ENCODE measurements around the gene RSPH3.
"Not testable (repeated sequence)": the region's sequence is repeated elsewhere in the genome, so short reads cannot be mapped to it uniquely, and the experiment has no call there.

Gene RSPH3, protein sequence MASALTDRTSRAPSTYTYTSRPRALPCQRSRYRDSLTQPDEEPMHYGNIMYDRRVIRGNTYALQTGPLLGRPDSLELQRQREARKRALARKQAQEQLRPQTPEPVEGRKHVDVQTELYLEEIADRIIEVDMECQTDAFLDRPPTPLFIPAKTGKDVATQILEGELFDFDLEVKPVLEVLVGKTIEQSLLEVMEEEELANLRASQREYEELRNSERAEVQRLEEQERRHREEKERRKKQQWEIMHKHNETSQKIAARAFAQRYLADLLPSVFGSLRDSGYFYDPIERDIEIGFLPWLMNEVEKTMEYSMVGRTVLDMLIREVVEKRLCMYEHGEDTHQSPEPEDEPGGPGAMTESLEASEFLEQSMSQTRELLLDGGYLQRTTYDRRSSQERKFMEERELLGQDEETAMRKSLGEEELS

DNA sequence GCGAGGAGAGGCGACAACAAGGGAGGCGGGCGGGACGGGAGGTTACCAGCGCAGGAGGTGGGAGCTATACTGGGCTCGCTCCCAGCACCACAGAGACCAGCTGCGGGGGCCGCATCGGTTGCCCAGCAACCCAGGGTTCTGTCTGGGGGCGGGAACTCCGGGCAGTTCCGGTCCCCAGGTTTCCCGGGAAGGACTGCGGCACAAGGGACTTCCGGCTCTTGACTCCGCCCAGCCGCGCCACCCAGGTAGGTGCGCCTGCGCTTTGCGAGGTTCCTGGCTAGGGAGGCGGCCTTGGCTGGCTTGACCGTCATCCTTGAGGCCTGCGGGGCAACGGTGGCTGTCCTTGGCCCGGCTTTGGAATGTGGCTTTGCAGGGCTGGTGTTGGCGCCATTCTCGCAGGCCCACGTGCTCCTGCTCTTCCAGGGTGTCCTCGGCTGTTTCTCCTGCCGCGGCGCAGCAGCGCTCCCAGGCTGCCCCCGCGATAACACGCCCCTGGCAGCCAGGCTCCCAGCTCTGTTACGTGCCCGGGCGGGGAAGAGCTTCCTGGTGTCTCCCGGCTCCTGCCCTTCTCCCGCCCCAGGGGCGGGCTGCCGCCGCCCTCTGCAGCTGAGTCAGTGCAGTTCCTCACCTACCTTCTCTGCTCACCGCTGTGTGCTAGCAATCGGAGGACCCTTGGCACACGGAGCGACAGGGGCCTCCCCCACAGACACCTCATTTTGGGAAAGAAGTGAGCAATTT is at the start of gene RSPH3:
Gene RSPH3 (minus strand): TSS at position 537 of the 738 bp plus-strand sequence. CDS start 652 bp downstream, outside the sequence.
- DNase-seq = peak; percentile 96 to 99 (median 99)

DNA sequence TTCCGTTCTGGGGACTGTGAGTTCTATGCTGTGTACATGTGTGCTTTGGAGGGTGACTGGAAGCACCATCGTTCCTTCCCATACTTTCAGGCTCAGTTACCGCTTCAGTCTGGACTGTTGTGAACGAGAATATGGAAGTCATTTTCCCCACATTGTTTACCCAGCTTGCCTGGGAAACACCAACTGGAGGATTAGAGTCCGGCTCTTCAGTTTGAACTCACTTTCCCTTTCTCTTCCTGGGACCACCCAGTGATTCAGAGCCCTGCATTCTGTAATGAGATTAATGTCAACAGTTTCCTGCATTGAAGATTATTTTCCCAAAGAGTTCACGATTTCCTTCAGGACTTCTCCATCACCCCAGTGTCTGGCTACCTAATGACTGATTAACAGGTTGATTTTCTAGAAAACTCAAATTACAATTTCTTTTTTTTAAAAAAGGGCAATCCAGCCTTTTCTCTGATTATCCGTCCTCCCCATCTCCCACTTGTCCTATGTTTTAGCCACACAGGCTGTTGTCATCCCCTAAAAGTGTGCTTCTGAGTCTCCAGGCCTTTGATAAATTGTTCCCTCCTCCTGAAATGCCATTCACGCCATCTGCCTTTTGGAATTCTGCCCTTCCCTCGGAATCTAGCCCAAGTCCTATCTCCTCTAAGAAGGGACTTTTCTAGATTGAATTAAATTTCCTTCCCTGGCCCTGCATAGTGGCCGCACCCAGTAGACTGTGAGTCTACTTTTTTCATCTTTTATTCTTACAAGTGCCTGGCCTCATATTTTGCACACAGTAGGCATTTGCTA is 48.1 kb upstream of the RSPH3 start:
- no peak for DNase-seq

DNA sequence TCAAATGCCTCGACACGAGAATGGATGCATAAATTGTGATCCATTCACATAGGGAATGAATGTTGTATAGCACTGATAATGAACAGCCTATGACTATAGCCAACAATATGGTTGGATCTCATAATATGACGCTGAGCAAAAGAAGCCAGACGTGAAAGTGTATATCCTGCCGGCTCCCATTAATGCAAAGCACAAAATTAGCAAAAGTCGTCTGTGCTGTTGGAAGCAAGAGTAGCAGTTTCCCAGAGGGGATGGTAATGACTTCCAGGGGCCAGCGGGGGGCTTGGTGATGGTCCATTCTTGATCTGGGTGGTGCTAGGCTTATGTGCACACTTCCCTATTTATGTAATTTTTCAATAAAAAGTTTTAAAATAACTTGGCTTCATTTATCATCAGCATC is 45.8 kb upstream of the RSPH3 start:
- DNase-seq = no peak

DNA sequence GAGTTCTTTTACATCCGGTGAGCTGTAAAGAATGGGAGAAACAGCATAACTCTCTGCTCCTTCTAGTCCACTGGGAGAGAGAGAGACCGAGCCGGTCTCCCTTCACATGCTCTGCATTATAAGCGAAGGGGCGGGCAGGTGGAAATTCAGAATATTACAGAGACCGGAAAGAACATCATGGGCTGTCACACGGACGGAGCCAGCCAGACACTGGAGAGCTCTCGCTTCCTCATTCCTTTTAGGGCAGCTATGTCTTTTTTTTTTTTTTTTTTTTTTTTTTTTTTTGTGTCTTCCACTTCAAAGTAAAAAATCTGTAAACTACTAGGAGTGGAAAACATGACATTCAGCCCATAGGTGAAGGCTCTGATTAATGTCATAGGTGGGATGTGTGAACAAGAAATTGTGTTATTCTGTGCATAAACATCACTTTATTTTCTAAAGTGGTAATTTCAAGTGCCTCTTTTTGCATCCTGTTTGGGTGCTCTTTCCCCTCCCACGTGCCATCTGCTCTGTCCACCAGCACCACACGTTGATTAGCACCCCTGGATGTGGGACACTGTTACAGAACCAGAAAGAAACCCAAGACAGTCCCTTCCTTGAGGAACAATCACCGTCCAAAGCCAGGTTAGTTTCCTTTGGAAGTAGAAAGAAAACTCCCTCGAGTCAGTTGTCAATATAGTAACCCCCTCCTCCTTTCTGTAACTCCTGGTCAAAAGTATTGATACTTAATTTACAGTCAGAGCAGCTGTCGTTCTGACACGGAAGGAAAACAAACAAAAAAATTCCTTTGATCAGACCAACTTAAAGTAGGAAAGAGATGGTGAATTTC is 45.1 kb upstream of the RSPH3 start, which contains the start of gene TAGAP:
Gene TAGAP (minus strand): TSS at position 93 of the 829 bp plus-strand sequence. CDS start 845 bp downstream, outside the sequence.
- DNase-seq = no peak

DNA sequence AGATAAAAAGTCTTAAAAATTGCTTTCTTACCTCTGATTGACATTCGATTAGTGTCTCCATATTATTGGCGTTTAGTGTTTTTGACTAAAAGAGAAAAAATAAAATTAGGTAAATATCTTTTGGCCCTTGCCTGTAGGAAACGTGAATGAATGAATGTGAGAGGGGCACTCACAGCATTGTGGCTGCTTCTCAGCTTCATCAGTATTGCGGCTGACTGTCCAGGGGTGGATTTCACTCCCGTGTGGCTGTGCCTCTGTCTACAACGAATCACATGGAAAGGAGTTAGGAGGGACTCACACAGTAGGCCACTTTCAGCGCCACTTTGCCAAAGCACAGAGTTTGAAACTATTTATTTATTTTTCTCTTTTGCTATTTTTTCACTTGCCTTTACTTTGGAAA is 43.9 kb upstream of the RSPH3 start:
- DNase-seq = no peak

DNA sequence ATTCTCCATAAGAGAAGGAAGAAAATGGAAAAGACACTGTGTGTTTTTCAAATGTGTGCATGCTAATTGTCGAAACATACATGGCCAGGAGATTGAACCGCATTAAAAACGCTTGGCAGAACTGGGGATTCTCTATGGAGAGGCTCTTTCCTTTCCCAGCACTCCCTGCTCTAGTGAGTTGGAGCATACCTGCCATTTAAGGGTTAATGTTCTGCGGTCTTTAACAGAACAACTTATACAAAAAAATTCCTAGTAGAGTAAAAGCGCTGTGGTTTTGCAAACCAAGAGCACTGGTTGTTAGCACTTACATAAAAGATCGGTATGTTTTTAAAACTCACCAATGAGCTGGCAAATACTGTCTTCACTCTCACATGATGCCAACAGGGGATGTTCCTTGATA is 43.2 kb upstream of the RSPH3 start:
- peak in 1 of 3 experiments; percentile 46 for DNase-seq

DNA sequence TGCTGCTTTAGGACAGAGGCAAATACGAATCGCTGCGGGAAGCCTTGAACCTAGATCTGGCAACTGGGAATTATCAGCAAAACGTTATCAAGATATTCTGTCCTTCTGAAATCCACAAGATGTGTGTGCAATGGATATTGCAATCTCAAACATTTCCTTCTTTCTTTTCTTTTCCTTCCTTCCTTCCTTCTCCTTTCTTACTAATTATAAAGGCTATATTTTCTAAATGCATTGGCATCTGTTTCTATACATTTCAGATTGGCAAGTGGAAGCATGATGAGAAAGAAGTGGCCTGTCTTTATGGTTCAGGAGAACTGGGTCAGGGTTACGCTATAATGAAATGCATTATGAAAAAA is 42.8 kb upstream of the RSPH3 start:
- no peak for DNase-seq

DNA sequence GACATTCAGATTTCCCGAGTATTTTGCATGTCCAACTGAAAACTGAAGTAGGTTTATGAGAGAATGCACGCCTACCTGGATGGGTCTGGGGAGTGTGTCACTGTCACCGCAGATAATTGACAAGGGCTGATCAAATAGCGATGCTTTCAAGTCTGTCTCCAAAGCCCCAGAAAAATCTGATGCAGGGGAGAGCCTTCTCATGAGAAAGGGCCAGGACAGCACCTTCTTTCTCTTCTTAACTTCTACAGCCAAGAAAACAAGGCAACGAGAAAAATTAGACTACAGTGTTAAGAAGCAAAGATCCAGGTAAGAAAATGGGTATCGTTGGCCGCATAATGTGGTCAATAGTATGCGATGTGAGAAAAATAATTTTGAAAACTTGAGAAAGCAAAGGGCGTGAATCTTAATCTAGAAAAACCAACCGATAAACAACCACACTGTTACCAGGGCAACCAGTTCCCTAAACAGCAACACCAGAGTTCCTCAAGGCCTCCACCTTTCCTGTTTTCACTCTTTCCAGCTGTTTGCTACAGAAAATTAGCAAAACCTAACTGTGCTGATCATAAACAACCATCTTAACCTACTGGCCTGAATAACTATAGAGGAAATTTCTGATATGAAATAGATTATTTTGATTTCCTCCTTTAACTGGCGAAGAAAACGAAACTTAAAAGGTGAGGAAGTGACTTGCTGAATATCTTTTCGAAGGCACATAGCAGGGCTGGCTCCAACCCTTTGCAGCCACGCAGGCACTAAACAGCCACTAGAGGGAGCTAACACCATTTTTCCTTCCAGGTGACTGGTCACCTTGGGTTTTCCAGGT is 42.2 kb upstream of the RSPH3 start:
- peak; percentile 61 to 90 (median 88) for DNase-seq

DNA sequence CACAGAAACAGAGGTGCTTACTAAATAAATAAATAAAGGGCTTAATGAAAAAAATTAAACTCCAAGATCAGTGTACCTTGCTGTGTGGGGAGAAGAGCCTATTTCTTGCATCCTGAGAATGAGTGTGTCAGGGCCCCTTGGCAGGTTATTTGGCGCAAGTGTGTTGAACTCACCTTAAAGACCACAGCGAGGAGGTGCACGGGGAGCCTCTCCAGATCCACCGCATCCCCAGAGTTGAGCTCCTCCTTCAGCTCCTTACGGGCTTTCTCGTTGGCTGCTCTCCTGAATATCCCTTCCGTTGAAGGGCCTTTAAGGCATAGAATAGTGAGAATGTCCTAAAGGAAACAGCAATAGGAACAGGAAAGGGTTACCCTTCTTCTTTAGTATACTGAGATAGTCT is 41.2 kb upstream of the RSPH3 start:
- DNase-seq = no peak

DNA sequence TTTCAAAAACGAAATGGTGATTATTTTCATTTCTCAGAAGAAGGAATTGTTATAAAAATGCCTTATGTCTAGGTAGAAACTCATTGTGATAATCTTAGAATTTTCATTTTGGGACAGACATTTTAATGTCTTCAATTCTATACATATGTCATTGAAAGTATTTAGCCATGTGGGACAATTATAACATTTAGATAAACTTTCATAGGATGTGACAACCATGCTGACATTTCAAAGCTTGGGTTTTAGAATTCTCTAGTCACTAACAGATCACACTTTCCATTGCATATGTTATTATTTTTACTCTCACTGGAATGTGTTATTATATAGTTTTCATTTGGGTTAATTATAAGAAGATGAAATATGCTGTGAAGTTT is 39.9 kb upstream of the RSPH3 start:
- no peak for DNase-seq

DNA sequence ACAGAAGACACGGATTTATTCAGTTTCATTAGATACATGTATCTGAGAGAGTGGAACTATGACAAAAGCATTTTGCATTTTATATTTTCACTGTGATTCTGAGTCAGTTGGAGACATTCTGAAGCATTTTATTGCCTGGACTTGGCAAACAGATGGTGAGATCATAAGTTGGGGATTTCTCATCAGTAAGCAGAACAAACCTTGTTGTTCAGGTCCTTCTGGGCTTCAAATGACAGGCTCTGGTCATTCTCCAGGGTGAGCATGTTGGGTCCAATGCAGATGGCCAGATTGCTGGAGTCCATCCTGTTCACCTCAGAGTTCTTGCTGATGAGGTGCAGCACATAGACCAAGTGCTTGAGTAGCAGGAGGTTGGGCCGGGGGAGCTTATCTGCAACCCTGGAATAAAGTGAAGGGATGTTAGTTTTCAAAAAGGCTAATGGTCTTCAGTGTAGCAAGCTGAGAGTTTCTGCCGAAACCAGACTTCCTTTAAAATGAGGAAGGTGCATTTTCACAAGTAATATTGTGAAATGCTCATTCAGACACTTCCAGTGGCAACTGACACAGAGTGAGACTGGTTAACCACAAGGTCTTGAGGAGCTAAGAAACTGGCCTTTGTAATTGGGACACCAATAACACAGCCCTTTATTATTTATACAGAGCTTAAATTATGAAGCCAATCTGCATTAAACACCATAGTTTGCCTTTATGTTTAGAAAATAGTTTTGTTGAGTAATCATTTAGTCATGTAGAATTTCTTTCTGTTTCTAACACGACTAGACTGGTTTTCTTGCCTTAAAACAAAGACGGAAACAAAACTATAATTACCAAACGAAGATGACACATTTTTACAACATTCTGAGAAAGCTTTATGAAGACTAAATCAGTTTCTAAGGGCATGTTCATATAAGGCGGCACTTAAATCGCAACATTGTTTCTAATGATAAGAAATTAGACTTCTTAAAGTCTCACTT is 39.2 kb upstream of the RSPH3 start:
- DNase-seq = no peak

DNA sequence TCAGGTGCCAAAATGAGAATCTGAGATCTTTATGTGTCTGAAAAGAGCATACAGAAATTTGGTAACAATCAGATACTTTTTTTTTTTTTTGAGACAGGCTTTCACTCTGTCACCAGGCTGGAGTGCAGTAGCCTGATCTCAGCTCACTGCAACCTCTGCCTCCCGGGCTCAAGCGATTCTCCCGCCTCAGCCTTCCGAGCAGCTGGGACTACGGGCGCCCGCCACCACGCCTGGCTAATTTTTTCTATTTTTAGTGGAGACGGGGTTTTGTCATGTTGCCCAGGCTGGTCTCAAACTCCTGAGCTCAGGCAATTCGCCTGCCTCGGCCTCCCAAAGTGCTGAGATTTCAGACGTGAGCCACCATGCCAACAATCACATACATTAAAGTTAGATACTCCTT is 38.3 kb upstream of the RSPH3 start:
- not testable (repeated sequence) for DNase-seq

DNA sequence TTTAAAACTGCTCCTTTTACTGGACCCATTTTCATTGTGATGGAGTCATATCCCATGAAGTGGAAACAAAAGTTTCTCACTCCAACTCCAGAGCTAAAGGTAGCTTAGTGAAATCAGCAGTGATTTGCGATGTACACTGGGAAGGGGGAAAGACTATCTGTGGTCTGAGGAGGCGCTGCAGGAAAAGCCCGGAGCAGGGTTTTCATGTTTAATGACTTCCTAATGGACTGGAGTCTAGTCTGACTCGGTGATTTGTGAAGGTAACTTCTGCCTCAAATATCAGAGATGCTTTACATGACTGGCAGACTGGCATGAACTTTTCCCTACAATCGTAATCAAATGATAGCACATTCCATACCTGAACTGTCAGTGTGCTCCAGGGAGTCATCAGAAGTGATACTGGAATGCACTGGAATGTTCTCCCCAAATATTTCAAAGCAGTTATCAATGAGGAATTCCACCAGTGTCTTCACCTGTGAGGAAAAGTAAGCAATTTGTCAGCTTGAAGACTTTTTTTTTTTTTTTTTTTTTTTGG is 37.8 kb upstream of the RSPH3 start:
- no peak for DNase-seq

DNA sequence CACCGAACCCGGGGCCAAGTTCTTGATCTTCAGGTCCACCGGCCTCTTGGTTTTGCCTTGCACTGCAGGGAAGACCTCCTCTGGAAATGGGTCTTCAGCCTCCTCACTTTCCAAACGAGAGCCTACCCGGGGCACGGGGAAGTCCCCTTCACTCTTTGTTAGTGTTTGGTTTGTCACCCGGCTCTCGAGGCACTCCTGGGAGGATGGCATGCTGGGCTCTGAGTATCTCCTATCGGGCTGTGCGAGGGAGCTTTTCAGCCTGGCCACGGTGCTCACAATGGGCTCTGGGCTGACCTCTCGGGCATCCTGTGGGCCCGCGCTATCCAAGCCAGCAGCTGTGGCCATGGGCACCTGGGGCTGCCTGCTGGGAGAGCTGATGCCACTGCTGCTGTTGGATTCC is 36.7 kb upstream of the RSPH3 start:
- no peak for DNase-seq

DNA sequence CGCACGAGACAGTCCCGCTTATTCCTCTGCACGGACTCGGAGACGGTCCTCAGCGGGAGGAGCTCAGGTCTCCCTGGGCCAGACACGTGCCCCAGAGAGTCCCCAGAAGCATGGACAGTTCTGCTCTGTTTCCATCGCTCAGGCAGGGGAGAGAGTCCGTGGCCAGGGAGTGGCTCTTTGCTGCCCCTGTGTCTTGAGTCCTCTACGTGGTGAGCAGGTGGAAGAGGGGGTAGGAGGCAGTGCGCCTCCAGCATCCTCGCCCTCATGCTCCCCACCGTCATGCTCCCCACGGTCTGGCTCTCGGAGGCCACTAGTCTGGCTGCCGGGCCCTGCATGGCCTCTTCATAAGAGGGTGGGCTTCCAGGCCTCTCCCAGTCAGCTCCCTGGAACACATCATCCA is 35.9 kb upstream of the RSPH3 start:
- DNase-seq = no peak

DNA sequence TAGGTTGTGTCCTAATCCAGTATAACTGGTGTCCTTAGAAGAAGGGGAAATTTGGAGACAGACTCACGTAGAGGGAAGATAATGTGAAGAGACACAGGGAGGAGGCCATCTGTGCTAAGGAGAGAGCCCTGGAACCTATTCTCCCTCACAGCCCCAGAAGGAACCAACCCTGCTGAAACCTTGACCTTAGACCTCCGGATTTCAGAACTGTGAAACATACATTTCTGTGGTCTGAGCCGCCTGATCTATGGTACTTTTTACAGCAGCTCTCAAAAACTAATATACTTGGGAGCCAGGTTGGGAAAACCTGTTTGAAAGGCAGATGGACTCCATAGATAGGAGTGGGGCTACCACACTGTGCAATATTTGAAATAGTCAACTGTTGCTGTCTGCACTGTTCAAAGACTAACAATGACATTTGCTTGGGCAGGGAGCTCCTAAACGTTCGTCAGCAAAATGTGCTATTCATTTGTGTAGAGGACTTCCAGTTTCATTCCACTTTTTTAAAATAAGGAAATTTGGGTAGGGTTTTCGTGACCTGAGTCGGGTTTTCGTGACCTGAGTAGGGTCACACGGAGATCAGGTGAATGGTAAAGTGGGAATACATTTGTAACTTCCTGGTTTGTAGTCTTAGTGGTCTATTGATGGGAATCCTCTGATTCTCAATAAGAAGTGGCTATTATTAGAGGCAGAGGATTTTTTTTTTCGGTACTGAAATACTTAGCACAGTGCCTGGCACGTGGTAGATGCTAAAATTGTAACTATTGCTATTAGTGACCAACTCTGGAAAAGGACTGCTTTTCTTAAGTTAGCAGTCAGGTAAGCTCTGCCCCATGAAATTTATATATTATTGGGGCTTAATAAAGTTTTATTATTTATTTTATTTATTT is 33.4 kb upstream of the RSPH3 start:
- no peak for DNase-seq

DNA sequence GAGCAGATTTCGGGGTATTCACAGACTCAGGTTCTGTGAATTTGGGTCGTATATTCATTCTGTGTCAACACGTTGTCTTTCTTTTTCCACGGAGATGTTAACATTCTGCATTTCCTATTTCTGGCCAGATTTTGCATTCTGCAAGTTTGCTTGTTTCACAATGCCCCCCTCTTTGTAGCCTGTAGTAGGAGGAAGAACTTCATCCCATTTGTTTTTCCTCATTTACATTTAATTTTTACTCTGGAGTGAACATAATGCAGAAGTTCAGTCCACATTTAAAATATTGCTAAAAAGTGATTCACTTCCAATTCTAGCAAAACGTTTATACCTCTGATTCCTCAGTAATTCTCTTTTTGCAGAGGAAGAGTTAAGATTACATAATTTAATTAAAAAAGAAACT is 31.8 kb upstream of the RSPH3 start:
- DNase-seq = no peak

DNA sequence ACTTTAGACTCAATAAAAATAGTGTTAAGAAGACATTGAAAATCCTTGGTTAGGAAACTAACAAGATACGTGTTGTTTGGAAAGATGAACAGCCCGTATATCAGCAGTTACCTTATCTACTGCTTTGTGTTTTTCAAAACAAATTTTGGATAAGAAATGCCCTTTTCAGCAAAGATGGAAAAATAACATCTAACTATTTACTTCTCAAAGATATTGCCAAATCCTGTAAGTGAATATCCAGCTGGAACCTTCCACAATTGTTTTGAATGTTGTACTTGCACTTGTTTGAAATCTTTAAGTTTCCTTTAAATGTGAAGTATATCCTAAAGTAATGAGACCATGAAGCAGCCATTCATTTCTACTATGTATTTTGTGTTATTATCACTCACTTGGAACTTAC is 30.2 kb upstream of the RSPH3 start:
- DNase-seq = no peak

DNA sequence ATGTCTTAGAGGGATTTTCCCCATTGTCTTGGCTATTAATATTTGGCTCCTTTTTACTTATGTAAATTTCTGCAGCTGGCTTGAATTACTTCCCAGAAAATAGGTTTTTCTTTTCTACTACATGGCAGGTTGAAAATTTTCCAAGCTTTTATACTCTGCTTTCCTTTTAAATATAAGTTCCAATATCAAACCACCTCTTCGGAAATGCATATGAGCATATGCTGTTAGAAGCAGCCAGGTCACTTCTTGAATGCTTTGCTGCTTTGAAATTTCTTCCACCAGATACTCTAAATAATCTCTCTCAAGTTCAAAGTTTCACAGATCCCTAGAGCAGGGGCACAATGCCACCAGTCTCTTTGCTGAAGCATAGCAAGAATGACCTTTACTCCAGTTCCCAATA is 25.2 kb upstream of the RSPH3 start:
- DNase-seq = not testable (repeated sequence)

Measured in NCI-H1417 (cell line).